K562 (cell line): ENCODE results near the gene PLCB4.

ENCODE experiments used
- ATF1 ChIP-seq, 2 experiments: fragments of 450-650 bp in 1 of 2; IDR thresholded peaks; 2 replicates each; pipeline ENCODE4 v1.6.1; 2016; ENCODE audit warnings: missing compliant biosample characterization in 1 of 2, missing genetic modification characterization in 1 of 2
- DNMT1 ChIP-seq: fragments of 450-650 bp; IDR thresholded peaks from 2 replicates; pipeline ENCODE4 v1.6.1; 2016; ENCODE audit warnings: antibody characterized with exemption, mild to moderate bottlenecking
- POLR2AphosphoS5 ChIP-seq: IDR thresholded peaks from 2 replicates; pipeline ENCODE4 v1.6.1; 2011; ENCODE audit warnings: mild to moderate bottlenecking, low read depth, low read length, moderate library complexity; ENCODE audit not compliant: control insufficient read depth, insufficient read depth
- TF ChIP-seq, protein P1 (sequence below), 3 experiments: IDR thresholded peaks in 2 of 3; conservative IDR thresholded peaks in 1 of 3; 2 replicates each; pipeline ENCODE4 v1.5.1; 2011 to 2012; ENCODE audit warnings: low read length in 3 of 3, mild to moderate bottlenecking in 3 of 3, control low read depth in 2 of 3, improper control_type of control experiment in 1 of 3, inconsistent platforms in 1 of 3, low read depth in 1 of 3, mixed read lengths in 1 of 3, moderate library complexity in 1 of 3; ENCODE audit not compliant: insufficient read depth in 2 of 3

DNA sequence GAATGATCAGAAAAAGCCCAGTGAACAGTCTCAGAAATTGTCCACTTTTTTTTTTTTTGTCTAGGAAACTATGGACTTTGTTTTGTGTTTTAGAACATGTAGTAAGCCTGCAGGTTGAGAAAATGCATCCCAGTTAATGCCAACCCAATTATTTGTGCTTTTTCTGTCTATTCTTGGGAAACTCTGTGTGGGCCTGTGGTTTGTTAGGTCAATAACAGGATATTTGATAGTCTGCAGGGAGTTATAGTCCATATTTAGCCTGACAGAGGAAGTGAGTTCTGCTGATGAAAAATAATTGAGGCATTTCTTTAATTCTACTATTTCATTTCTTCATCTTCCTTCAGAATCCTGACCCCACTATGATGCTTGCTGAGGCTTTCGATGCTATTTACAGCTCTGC is 291.5 kb downstream of the PLCB4 start:
- TF ChIP-seq, protein P1, sequence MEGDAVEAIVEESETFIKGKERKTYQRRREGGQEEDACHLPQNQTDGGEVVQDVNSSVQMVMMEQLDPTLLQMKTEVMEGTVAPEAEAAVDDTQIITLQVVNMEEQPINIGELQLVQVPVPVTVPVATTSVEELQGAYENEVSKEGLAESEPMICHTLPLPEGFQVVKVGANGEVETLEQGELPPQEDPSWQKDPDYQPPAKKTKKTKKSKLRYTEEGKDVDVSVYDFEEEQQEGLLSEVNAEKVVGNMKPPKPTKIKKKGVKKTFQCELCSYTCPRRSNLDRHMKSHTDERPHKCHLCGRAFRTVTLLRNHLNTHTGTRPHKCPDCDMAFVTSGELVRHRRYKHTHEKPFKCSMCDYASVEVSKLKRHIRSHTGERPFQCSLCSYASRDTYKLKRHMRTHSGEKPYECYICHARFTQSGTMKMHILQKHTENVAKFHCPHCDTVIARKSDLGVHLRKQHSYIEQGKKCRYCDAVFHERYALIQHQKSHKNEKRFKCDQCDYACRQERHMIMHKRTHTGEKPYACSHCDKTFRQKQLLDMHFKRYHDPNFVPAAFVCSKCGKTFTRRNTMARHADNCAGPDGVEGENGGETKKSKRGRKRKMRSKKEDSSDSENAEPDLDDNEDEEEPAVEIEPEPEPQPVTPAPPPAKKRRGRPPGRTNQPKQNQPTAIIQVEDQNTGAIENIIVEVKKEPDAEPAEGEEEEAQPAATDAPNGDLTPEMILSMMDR (IDR thresholded peaks at IDR 0.05 in 2 of 3, conservative IDR thresholded peaks at IDR 0.05 in 1 of 3; ENCODE audit: insufficient read depth in 2 of 3, low read depth in 1 of 3, low read length in 3 of 3) = no peak
- TF ChIP-seq ATF1 (CRISPR knock-in tag; IDR thresholded peaks at IDR 0.05) (no peak), ATF1 (tag; IDR thresholded peaks at IDR 0.05) (no peak), POLR2AphosphoS5 (no peak), DNMT1 (no peak)
